Omental fat pad (tissue), 4 donors: ENCODE results near the gene CPNE1. TPM values are rescaled to one million over a fixed set of nuclear protein-coding genes. Genes with fewer than 3 reads are reported as not detected.
"Not testable (repeated sequence)": the region's sequence is repeated elsewhere in the genome, so short reads cannot be mapped to it uniquely, and the experiment has no call there.

Experiments
- ATAC-seq: fragments of 150-250 bp; one replicate; pipeline ENCODE4 v1.9.1; 2016; ENCODE audit warnings: mild to moderate bottlenecking, moderate library complexity; ENCODE audit not compliant: low FRiP score
- DNase-seq: peaks from one replicate; pipeline ENCODE4 v3.0.0-alpha.2; 2019; ENCODE audit warnings: low spot score
- CTCF ChIP-seq, 3 donors: fragments of 450-650 bp; IDR thresholded peaks; one replicate each; pipeline ENCODE4 v1.5.1; 2016 to 2017; ENCODE audit warnings: antibody characterized with exemption in 3 of 3, mild to moderate bottlenecking in 3 of 3, moderate library complexity in 2 of 3
- total RNA-seq, 4 donors: library from RNA; depleted of rRNA; stranded (reverse); fragments of >200 nt; gene quantifications; one replicate each; pipeline ENCODE4 v1.1.0, GENCODE V29; 2016

CPNE1 gene
- total RNA-seq, 4 donors from 2014 or later = 50.7 to 113 (median 85.2) TPM

DNA sequence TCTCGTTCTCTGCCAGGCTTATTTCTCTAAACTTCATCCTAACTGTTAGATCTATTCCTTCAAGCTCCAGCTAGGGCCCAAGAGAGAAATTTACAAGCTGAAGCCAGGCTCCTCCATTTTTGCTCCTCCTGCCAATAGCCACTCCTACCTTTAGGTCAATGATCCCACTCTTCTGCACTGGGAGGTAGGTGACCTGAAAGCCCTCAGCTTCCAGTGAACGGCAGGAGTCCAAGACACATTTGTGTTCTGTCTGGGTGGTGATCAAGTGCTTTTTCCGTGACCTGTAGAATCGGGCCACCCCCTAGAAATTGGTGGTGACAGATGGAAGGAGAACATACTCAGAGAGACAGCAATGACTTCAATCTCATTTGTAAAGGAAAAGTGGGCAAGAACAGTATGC lies 25.6 kb upstream of the CPNE1 start:
- ATAC-seq = no peak
- TF ChIP-seq CTCF (IDR thresholded peaks at IDR 0.05) = no peak
- no peak for DNase-seq

DNA sequence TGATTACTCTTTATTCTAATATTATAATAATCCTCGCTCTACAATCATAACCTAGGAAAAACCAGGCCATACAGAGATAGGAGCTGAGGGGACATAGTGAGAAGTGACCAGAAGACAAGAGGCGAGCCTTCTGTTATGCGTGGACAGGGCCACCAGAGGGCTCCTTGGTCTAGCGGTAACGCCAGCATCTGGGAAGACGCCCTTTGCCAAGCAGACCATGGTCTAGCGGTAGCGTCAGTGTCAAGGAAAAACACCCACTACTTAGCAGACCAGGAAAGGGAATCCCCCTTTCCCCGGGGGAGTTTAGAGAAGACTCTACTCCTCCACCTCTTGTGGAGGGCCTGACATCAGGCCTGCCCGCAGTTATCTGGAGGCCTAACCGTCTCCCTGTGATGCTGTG lies 22.2 kb upstream of the CPNE1 start:
- not testable (repeated sequence) for ATAC-seq, DNase-seq

DNA sequence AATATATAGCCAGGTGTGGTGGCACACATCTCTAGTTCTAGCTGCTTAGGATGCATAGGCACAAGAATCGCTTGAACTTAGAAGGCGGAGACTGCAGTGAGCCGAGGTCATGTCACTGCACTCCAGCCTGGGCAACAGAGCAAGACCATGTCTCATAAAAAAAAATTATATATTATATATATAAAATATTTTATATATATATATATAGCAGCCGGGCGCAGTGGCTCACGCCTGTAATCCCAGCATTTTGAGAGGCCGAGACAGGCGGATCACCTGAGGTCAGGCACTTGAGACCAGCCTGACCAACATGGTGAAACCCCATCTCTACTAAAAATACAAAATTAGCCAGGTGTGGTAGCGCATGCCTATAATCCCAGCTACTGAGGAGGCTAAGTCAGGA lies 20.7 kb upstream of the CPNE1 start:
- DNase-seq, ATAC-seq: not testable (repeated sequence)

- no peak for DNase-seq
- ATAC-seq = no peak
- TF ChIP-seq CTCF (IDR thresholded peaks at IDR 0.05) = no peak
These were observed 17.3 kb upstream of the CPNE1 start for GRCh38 chr20:35681960-35682359.

DNA sequence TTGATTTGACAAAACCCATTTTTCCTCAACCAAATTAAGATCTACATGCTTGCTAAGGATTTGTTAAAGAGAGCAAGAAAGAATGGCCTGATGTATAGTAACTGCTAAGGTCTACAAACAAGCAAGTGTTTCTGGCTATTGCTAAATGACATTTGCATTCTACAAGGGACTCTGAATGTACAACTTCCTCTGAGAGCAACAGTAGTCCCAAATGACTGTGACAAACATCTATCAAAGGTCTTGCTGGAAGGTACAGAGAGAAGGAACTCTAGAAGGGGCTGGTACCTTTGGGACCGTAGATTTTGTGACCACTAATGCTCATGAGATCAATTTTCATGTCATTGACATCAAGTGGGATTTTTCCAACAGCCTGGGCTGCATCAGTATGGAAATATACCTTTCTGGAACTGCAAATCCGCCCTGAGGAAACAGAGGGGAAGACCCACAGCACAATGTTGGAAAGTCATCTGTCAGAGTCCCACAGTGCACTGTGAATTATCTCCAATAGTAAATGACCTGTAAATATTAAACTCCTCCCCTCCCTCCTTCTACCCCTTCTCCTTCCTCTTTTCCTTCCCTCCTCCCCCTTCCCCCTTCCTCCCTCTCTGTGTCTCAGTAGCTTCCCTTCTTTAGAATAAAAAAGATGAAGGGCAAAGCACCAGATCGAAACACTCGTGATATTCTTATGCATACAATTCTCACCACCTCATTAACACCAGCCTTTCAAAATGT lies 15.9 kb upstream of the CPNE1 start:
- DNase-seq = no peak
- ATAC-seq = no peak
- no peak for TF ChIP-seq CTCF (IDR thresholded peaks at IDR 0.05)

- no peak for TF ChIP-seq CTCF (IDR thresholded peaks at IDR 0.05)
- ATAC-seq (no peak), DNase-seq (no peak)
These were observed 10.2 kb upstream of the CPNE1 start for GRCh38 chr20:35674921-35675320.

DNA sequence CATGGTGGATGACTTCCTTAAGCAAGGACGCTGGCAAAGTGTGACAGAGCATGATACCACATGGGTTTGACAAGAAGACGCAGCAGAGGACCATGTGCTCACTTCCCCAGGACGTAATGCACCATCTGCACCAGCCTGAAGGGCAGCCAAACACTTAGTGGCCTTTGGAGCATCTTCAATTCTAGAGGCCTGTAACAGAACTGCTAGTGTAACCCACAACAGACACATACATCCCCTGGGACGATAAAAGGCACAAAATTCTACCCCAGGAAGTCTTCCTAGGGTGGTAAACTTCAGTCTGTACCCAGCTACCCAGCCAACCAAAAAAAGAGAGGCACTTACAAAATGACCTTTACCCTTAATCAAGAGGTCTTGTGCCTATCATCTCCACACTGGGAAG lies 9.2 kb upstream of the CPNE1 start:
- DNase-seq = no peak
- no peak for ATAC-seq
- TF ChIP-seq CTCF (IDR thresholded peaks at IDR 0.05) = no peak

DNA sequence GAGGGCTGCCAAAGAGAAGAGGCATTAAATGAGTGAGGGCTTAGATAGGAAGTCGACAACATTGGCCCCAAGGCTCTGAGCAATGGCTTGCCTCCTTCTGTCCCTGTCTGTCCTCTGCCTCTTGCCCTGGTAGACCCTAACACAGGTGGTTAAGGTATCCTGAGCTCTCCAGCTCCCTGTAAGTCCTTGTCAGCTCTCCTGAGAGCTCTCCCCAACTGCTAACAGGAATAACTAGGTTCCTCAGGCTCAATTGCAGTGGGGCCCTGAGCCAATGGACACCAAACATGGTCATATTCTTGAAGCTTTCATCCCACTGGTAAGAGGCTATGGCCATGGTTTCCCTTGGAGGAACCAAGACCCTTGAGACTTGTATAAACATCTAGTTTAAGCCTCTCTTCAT lies 5.0 kb upstream of the CPNE1 start:
- DNase-seq = no peak

More for the DNA sequence above, 5.0 kb upstream of the CPNE1 start:
- ATAC-seq = no peak
- no peak for TF ChIP-seq CTCF (IDR thresholded peaks at IDR 0.05)
